SU-DHL-6 (cell line): ENCODE measurements around the gene DNAL4.

Experiments
- H2AFZ ChIP-seq: fragments of 200-600 bp; sonication (generic); 2 replicates; pipeline ENCODE4 v1.6.1; 2014; ENCODE audit warnings: low read depth, mild to moderate bottlenecking, moderate library complexity, mixed read lengths, antibody characterized with exemption, low read length; ENCODE audit not compliant: severe bottlenecking
- H3F3A ChIP-seq: fragments of 200-600 bp; shearing (Covaris generic); 2 replicates; pipeline ENCODE4 v1.6.0; 2016; ENCODE audit warnings: antibody characterized with exemption, mild to moderate bottlenecking; ENCODE audit not compliant: insufficient read depth
- H3K27ac ChIP-seq: fragments of 200-600 bp; sonication (generic); 2 replicates; pipeline ENCODE4 v1.5.1; 2016; ENCODE audit warnings: low read depth, mild to moderate bottlenecking, low read length, moderate library complexity, mixed read lengths
- H3K27me3 ChIP-seq: fragments of 200-600 bp; sonication (generic), shearing (Covaris generic); 2 replicates; pipeline ENCODE4 v1.6.0; 2014; ENCODE audit warnings: mild to moderate bottlenecking, low read length
- H3K36me3 ChIP-seq: fragments of 200-600 bp; sonication (generic); 2 replicates; pipeline ENCODE4 v1.6.1; 2014; ENCODE audit warnings: mild to moderate bottlenecking, low read length, mixed read lengths
- H3K4me2 ChIP-seq: fragments of 300-600, 200-600 bp; shearing (Covaris generic), sonication (generic); 2 replicates; pipeline ENCODE4 v1.6.0; 2014; ENCODE audit warnings: low read length, low read depth, mild to moderate bottlenecking; ENCODE audit not compliant: poor library complexity, severe bottlenecking
- H3K4me3 ChIP-seq: fragments of 200-600 bp; sonication (generic); 2 replicates; pipeline ENCODE4 v1.5.1; 2014; ENCODE audit warnings: antibody characterized with exemption, low read length, mild to moderate bottlenecking, mixed read lengths; ENCODE audit not compliant: insufficient read depth, poor library complexity, severe bottlenecking
- H3K79me2 ChIP-seq: fragments of 200-600 bp; sonication (generic); 2 replicates; pipeline ENCODE4 v1.6.1; 2014; ENCODE audit warnings: mild to moderate bottlenecking, low read length, moderate library complexity; ENCODE audit not compliant: insufficient read depth
- H3K9ac ChIP-seq: fragments of 200-600 bp; sonication (generic); 2 replicates; pipeline ENCODE4 v1.7.0; 2014; ENCODE audit warnings: mild to moderate bottlenecking, low read length
- H3K9me2 ChIP-seq: fragments of 200-600 bp; sonication (generic); replicated peaks from 2 replicates; pipeline ENCODE4 v1.6.1; 2014; ENCODE audit warnings: low read length; ENCODE audit not compliant: insufficient read depth
- H3K9me3 ChIP-seq: fragments of 200-600 bp; sonication (generic); 2 replicates; pipeline ENCODE4 v1.6.1; 2014; ENCODE audit warnings: low read length, mixed read lengths; ENCODE audit not compliant: insufficient read depth
- H4K20me1 ChIP-seq: fragments of 200-600 bp; sonication (generic); 2 replicates; pipeline ENCODE4 v1.6.1; 2014; ENCODE audit warnings: low read depth, mild to moderate bottlenecking, antibody characterized with exemption, low read length, moderate library complexity, mixed read lengths
- EZH2phosphoT487 ChIP-seq: fragments of 200-600 bp; sonication (generic), shearing (Covaris generic); conservative IDR thresholded peaks from 2 replicates; pipeline ENCODE4 v1.6.1; 2018; ENCODE audit warnings: mild to moderate bottlenecking, antibody characterized with exemption, low read length, moderate library complexity, mixed read lengths
- TF ChIP-seq, protein P1 (sequence below): fragments of 200-600 bp; sonication (generic); IDR thresholded peaks from one replicate; pipeline ENCODE4 v1.5.1; 2017; ENCODE audit warnings: antibody characterized with exemption, mild to moderate bottlenecking, low read length, moderate library complexity; ENCODE audit not compliant: insufficient read depth, poor library complexity, severe bottlenecking

DNAL4 gene

DNA sequence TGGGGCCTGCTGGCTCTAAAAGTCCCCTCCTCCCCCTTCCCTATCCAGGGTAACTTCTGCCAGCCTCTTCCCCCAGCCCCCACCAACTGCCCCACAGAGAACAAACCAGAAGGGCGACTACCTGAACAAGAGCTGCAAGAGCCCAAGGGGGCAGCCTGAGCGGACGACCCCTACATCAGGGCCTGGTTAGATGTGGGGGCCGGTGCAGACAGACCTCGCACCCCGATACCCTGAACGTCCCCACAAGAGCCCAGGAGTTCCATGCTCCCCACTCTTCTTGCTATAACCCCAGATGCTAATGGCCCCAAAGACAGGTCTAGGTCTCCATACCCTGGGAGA is 58.8 kb downstream of the DNAL4 start:
- H3F3A ChIP-seq = peaks cover 9% of the 10 kb centered on the region; the same call in 1 of the 2 replicates
- H3K4me2 ChIP-seq = no peak overlapping the region
- no peaks in the 10 kb centered on the region for H3K27me3 ChIP-seq
- no peaks in the 10 kb centered on the region for H4K20me1 ChIP-seq
- no peaks in the 10 kb centered on the region; the same call in 1 of the 2 replicates for H3K36me3 ChIP-seq
- no peak for TF ChIP-seq EZH2phosphoT487
- TF ChIP-seq, protein P1, sequence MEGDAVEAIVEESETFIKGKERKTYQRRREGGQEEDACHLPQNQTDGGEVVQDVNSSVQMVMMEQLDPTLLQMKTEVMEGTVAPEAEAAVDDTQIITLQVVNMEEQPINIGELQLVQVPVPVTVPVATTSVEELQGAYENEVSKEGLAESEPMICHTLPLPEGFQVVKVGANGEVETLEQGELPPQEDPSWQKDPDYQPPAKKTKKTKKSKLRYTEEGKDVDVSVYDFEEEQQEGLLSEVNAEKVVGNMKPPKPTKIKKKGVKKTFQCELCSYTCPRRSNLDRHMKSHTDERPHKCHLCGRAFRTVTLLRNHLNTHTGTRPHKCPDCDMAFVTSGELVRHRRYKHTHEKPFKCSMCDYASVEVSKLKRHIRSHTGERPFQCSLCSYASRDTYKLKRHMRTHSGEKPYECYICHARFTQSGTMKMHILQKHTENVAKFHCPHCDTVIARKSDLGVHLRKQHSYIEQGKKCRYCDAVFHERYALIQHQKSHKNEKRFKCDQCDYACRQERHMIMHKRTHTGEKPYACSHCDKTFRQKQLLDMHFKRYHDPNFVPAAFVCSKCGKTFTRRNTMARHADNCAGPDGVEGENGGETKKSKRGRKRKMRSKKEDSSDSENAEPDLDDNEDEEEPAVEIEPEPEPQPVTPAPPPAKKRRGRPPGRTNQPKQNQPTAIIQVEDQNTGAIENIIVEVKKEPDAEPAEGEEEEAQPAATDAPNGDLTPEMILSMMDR = no peak
- H3K9me3 ChIP-seq = no peaks in the 10 kb centered on the region
- H3K9ac ChIP-seq = no peak overlapping the region
- no peaks in the 10 kb centered on the region for H3K9me2 ChIP-seq
- no peak overlapping the region for H2AFZ ChIP-seq
- H3K4me3 ChIP-seq = no peak overlapping the region
- no peak overlapping the region for H3K27ac ChIP-seq
- H3K79me2 ChIP-seq = no peaks in the 10 kb centered on the region

DNA sequence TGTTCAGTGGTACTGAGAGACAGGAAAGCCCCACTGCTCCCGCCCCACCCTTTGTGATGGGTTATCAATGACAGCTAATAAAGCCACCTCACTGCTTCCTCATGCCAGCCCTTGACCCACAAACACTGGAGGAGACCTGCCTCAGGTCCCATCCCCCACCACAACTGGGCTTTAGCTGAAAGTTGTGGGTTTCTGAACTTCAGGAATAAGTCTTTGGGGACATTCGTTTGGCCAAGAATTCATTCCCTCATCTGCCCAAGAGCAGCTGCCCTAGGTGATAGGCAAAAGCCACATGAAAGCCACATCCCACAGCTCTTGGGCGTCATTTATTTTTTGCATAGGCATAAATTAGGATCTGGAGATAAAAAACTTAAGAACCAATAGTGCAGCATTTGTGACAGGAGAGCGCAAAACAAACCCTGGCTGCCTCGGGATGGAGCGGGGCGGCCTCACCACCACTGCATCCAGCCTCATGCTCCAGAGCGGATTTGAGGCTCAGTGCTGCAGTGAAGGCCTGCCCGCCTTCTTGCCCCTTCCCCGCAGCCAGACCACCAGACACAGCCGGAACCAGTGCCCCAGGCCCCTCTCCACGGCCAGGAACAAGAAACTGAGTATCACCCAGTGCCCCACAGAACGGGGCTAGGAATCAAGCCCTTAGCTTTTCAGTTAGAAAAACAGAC is 59.4 kb downstream of the DNAL4 start:
- Histone ChIP-seq H3K4me3 (no peak overlapping the region), H4K20me1 (no peaks in the 10 kb centered on the region)

DNA sequence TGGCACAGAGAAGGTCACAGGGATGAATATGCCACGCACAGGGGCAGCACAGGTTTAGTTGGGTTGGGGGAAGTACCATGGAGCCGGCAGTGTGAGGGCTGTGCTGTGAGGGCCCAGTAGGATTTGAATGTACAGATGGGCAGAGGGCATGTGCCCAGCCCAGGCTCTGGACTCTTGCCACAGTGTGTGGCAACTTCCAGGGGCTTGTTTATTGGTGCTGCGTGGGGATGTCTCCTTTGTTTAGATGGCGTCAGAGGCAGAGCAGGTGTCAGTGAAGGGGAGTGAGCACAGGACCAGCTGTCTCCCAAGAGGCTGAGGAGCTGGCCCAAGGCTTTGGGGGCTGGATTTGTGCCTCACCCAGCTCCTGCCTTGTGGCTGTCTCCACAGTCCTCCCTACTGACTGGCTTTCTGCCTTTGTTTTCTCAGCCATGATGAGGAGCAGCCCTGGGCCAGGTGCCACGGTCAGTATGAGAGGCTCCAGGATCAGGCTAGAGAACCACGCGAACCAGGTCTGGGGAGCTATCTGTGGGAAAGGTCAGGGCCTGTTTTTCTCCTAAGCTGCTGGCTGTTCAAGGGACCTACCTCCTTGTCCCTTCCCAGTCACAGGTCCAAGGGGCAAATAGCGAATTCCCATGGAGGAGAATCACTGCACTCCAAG is 60.1 kb downstream of the DNAL4 start:
- no peak overlapping the region for H3K27ac ChIP-seq

More for the DNA sequence above, 59.4 kb downstream of the DNAL4 start:
- H3K79me2 ChIP-seq = no peaks in the 10 kb centered on the region
- TF ChIP-seq, protein P1 = no peak
- TF ChIP-seq EZH2phosphoT487 = no peak
- no peaks in the 10 kb centered on the region for H3K27me3 ChIP-seq
- H3K9me2 ChIP-seq = no peaks in the 10 kb centered on the region
- H2AFZ ChIP-seq = no peak overlapping the region
- H3K9ac ChIP-seq = no peak overlapping the region
- H3K4me2 ChIP-seq = no peak overlapping the region
- no peak overlapping the region for H3K27ac ChIP-seq
- H3K36me3 ChIP-seq = no peaks in the 10 kb centered on the region; the same call in 1 of the 2 replicates
- H3F3A ChIP-seq = peaks cover 9% of the 10 kb centered on the region; the same call in 1 of the 2 replicates
- no peaks in the 10 kb centered on the region for H3K9me3 ChIP-seq

More for the DNA sequence above, 60.1 kb downstream of the DNAL4 start:
- Histone ChIP-seq H3K9ac (no peak overlapping the region), H3K9me2 (no peaks in the 10 kb centered on the region), H3K36me3 (no peaks in the 10 kb centered on the region; the same call in 1 of the 2 replicates), H3K9me3 (no peaks in the 10 kb centered on the region), H3F3A (peaks cover 9% of the 10 kb centered on the region; the same call in 1 of the 2 replicates), H3K4me2 (no peak overlapping the region), H2AFZ (no peak overlapping the region), H3K79me2 (no peaks in the 10 kb centered on the region), H3K27me3 (no peaks in the 10 kb centered on the region), H3K4me3 (no peak overlapping the region), H4K20me1 (no peaks in the 10 kb centered on the region)
- TF ChIP-seq, protein P1 = no peak
- no peak for TF ChIP-seq EZH2phosphoT487
